PFSK-1 (cell line): Measurements from ENCODE around the gene WDR13.

ENCODE experiments used
- POLR2AphosphoS5 ChIP-seq: IDR thresholded peaks from 2 replicates; pipeline ENCODE4 v1.6.1; 2012; ENCODE audit warnings: low read depth, mild to moderate bottlenecking, control low read depth, low read length, moderate library complexity
- REST ChIP-seq, 2 experiments: IDR thresholded peaks; 2 replicates each; pipeline versions ENCODE4 v1.6.1 to v1.8.0; 2011 to 2012; ENCODE audit warnings: low read depth in 2 of 2, low read length in 2 of 2, control low read depth in 1 of 2, inconsistent platforms in 1 of 2, mild to moderate bottlenecking in 1 of 2, moderate library complexity in 1 of 2; ENCODE audit not compliant: insufficient read depth in 1 of 2

- TF ChIP-seq REST (IDR thresholded peaks at IDR 0.05; ENCODE audit: insufficient read depth in 1 of 2, low read depth in 2 of 2, low read length in 2 of 2) (no peak), POLR2AphosphoS5 (no peak)
Observed at GRCh38 chrX:48598614-48599013, 1.3 kb downstream of the WDR13 start.
